ENCODE measurements around the gene GATAD2B.

DNA sequence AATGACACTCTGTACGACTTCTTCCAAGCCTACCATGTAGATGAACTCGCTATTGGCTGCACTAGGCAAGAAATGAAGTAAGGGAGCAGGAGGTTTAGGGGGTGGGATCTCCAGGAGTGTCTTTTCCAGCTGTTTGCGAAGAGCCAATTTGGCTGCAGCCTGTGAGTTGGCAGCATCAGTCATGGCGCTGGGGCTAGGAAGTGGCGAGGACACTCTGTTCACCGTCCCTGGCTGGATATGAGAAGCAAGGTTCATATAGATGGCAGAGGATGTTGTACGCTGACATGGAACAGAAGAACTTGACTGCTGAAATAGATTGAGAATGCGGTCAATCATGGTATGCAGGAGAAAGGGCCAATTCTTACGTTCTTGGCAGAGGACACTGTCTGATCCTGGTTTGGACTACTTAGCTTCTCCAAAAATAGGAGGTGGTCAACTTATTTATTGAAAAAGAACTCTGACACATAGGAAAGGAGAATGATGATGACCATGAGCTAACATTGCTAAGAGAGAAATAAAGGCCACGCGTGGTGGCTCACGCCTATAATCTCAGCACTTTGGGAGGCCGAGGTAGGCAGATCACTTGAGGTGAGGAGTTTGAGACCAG is 106.4 kb downstream of the GATAD2B start:
- TF ChIP-seq GATA2 (IDR thresholded peaks at IDR 0.05; ENCODE audit: low read depth, low read length) (no peak), GATA3 (IDR thresholded peaks at IDR 0.05; ENCODE audit: low read depth, low read length) (no peak)
